ENCODE data around the gene TJP2. TPM values are rescaled to one million over a fixed set of nuclear protein-coding genes. Genes with fewer than 3 reads are reported as not detected.

The TJP2 gene
- total RNA-seq, 1 experiment from 2014 or later: 155 TPM

DNA sequence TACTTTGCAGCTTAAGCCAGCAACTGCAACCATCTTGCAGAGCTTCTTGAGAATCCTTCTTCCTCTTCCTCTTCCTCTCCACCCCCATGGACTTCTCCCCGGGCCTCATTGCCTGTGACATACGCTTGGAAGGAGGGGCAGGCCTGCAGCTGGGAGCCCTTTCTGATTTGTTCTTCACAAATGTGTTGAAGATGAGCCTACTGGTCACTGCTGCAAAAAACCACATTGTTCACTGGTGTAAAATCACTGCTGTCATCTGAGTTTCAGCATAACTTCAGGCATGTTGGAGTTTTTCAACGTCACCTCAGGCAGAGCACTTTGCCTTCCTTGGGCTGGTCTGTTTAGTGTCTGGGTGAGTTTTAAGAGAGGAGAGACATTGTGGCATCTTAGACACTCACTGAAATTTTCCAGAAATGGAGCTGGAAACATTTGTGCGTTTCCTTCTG is 7.9 kb downstream of the TJP2 start:
- ChIA-PET POLR2A (no interaction called here), CTCF (interaction anchor here (0.6 to 1.6 kb wide), 5 partner anchors 11 to 41 kb away, joined by 3 to 6 read pairs (median 4); no protein-coding TSS in a partner anchor)
- ATAC-seq: no peak
- H3K27me3 Mint-ChIP-seq (ENCODE audit: low read depth): no peaks in the 10 kb centered on the region
- H3K4me3 Mint-ChIP-seq: no peak overlapping the region
- H3K27ac Mint-ChIP-seq: peak overlapping the region; percentile 52
- H3K9me3 Mint-ChIP-seq: peaks cover 3% of the 10 kb centered on the region; the same call in 1 of the 2 replicates
- H3K36me3 Mint-ChIP-seq: peaks cover 22% of the 10 kb centered on the region
- TF ChIP-seq, protein P1, sequence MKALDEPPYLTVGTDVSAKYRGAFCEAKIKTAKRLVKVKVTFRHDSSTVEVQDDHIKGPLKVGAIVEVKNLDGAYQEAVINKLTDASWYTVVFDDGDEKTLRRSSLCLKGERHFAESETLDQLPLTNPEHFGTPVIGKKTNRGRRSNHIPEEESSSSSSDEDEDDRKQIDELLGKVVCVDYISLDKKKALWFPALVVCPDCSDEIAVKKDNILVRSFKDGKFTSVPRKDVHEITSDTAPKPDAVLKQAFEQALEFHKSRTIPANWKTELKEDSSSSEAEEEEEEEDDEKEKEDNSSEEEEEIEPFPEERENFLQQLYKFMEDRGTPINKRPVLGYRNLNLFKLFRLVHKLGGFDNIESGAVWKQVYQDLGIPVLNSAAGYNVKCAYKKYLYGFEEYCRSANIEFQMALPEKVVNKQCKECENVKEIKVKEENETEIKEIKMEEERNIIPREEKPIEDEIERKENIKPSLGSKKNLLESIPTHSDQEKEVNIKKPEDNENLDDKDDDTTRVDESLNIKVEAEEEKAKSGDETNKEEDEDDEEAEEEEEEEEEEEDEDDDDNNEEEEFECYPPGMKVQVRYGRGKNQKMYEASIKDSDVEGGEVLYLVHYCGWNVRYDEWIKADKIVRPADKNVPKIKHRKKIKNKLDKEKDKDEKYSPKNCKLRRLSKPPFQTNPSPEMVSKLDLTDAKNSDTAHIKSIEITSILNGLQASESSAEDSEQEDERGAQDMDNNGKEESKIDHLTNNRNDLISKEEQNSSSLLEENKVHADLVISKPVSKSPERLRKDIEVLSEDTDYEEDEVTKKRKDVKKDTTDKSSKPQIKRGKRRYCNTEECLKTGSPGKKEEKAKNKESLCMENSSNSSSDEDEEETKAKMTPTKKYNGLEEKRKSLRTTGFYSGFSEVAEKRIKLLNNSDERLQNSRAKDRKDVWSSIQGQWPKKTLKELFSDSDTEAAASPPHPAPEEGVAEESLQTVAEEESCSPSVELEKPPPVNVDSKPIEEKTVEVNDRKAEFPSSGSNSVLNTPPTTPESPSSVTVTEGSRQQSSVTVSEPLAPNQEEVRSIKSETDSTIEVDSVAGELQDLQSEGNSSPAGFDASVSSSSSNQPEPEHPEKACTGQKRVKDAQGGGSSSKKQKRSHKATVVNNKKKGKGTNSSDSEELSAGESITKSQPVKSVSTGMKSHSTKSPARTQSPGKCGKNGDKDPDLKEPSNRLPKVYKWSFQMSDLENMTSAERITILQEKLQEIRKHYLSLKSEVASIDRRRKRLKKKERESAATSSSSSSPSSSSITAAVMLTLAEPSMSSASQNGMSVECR (CRISPR knock-in tag; IDR thresholded peaks at IDR 0.05; ENCODE audit: borderline replicate concordance): no peak
- TF ChIP-seq ZNF138 (CRISPR knock-in tag; conservative IDR thresholded peaks at IDR 0.05) (no peak), ETV6 (CRISPR knock-in tag; IDR thresholded peaks at IDR 0.05) (no peak), NR2C2 (CRISPR knock-in tag; IDR thresholded peaks at IDR 0.05) (no peak), TCF7 (CRISPR knock-in tag; IDR thresholded peaks at IDR 0.05; ENCODE audit: low read depth) (no peak), GABPB1 (CRISPR knock-in tag; IDR thresholded peaks at IDR 0.05) (no peak), SOX15 (CRISPR knock-in tag; IDR thresholded peaks at IDR 0.05) (no peak), TEAD1 (CRISPR knock-in tag; IDR thresholded peaks at IDR 0.05) (no peak), ZNF423 (CRISPR knock-in tag; IDR thresholded peaks at IDR 0.05) (no peak), IRF2 (CRISPR knock-in tag; IDR thresholded peaks at IDR 0.05; ENCODE audit: borderline replicate concordance, low read depth) (no peak), NR3C1 (CRISPR knock-in tag; conservative IDR thresholded peaks at IDR 0.05; ENCODE audit: low read depth) (no peak)
- TF ChIP-seq, protein P2, sequence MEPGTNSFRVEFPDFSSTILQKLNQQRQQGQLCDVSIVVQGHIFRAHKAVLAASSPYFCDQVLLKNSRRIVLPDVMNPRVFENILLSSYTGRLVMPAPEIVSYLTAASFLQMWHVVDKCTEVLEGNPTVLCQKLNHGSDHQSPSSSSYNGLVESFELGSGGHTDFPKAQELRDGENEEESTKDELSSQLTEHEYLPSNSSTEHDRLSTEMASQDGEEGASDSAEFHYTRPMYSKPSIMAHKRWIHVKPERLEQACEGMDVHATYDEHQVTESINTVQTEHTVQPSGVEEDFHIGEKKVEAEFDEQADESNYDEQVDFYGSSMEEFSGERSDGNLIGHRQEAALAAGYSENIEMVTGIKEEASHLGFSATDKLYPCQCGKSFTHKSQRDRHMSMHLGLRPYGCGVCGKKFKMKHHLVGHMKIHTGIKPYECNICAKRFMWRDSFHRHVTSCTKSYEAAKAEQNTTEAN (CRISPR knock-in tag; IDR thresholded peaks at IDR 0.05): no peak
- TF ChIP-seq, protein P3, sequence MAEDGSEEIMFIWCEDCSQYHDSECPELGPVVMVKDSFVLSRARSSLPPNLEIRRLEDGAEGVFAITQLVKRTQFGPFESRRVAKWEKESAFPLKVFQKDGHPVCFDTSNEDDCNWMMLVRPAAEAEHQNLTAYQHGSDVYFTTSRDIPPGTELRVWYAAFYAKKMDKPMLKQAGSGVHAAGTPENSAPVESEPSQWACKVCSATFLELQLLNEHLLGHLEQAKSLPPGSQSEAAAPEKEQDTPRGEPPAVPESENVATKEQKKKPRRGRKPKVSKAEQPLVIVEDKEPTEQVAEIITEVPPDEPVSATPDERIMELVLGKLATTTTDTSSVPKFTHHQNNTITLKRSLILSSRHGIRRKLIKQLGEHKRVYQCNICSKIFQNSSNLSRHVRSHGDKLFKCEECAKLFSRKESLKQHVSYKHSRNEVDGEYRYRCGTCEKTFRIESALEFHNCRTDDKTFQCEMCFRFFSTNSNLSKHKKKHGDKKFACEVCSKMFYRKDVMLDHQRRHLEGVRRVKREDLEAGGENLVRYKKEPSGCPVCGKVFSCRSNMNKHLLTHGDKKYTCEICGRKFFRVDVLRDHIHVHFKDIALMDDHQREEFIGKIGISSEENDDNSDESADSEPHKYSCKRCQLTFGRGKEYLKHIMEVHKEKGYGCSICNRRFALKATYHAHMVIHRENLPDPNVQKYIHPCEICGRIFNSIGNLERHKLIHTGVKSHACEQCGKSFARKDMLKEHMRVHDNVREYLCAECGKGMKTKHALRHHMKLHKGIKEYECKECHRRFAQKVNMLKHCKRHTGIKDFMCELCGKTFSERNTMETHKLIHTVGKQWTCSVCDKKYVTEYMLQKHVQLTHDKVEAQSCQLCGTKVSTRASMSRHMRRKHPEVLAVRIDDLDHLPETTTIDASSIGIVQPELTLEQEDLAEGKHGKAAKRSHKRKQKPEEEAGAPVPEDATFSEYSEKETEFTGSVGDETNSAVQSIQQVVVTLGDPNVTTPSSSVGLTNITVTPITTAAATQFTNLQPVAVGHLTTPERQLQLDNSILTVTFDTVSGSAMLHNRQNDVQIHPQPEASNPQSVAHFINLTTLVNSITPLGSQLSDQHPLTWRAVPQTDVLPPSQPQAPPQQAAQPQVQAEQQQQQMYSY (CRISPR knock-in tag; IDR thresholded peaks at IDR 0.05): no peak
- TF ChIP-seq, protein P4, sequence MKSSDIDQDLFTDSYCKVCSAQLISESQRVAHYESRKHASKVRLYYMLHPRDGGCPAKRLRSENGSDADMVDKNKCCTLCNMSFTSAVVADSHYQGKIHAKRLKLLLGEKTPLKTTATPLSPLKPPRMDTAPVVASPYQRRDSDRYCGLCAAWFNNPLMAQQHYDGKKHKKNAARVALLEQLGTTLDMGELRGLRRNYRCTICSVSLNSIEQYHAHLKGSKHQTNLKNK (CRISPR knock-in tag; IDR thresholded peaks at IDR 0.05): no peak
- TF ChIP-seq, protein P5, sequence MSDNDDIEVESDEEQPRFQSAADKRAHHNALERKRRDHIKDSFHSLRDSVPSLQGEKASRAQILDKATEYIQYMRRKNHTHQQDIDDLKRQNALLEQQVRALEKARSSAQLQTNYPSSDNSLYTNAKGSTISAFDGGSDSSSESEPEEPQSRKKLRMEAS (CRISPR knock-in tag; IDR thresholded peaks at IDR 0.05): no peak
- TF ChIP-seq, protein P6, sequence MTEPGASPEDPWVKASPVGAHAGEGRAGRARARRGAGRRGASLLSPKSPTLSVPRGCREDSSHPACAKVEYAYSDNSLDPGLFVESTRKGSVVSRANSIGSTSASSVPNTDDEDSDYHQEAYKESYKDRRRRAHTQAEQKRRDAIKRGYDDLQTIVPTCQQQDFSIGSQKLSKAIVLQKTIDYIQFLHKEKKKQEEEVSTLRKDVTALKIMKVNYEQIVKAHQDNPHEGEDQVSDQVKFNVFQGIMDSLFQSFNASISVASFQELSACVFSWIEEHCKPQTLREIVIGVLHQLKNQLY (CRISPR knock-in tag; IDR thresholded peaks at IDR 0.05): no peak
- TF ChIP-seq, protein P7, sequence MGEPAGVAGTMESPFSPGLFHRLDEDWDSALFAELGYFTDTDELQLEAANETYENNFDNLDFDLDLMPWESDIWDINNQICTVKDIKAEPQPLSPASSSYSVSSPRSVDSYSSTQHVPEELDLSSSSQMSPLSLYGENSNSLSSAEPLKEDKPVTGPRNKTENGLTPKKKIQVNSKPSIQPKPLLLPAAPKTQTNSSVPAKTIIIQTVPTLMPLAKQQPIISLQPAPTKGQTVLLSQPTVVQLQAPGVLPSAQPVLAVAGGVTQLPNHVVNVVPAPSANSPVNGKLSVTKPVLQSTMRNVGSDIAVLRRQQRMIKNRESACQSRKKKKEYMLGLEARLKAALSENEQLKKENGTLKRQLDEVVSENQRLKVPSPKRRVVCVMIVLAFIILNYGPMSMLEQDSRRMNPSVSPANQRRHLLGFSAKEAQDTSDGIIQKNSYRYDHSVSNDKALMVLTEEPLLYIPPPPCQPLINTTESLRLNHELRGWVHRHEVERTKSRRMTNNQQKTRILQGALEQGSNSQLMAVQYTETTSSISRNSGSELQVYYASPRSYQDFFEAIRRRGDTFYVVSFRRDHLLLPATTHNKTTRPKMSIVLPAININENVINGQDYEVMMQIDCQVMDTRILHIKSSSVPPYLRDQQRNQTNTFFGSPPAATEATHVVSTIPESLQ (CRISPR knock-in tag; IDR thresholded peaks at IDR 0.05): no peak
- TF ChIP-seq, protein P8, sequence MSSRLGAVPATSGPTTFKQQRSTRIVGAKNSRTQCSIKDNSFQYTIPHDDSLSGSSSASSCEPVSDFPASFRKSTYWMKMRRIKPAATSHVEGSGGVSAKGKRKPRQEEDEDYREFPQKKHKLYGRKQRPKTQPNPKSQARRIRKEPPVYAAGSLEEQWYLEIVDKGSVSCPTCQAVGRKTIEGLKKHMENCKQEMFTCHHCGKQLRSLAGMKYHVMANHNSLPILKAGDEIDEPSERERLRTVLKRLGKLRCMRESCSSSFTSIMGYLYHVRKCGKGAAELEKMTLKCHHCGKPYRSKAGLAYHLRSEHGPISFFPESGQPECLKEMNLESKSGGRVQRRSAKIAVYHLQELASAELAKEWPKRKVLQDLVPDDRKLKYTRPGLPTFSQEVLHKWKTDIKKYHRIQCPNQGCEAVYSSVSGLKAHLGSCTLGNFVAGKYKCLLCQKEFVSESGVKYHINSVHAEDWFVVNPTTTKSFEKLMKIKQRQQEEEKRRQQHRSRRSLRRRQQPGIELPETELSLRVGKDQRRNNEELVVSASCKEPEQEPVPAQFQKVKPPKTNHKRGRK (CRISPR knock-in tag; IDR thresholded peaks at IDR 0.05; ENCODE audit: borderline replicate concordance): no peak
- TF ChIP-seq, protein P9, sequence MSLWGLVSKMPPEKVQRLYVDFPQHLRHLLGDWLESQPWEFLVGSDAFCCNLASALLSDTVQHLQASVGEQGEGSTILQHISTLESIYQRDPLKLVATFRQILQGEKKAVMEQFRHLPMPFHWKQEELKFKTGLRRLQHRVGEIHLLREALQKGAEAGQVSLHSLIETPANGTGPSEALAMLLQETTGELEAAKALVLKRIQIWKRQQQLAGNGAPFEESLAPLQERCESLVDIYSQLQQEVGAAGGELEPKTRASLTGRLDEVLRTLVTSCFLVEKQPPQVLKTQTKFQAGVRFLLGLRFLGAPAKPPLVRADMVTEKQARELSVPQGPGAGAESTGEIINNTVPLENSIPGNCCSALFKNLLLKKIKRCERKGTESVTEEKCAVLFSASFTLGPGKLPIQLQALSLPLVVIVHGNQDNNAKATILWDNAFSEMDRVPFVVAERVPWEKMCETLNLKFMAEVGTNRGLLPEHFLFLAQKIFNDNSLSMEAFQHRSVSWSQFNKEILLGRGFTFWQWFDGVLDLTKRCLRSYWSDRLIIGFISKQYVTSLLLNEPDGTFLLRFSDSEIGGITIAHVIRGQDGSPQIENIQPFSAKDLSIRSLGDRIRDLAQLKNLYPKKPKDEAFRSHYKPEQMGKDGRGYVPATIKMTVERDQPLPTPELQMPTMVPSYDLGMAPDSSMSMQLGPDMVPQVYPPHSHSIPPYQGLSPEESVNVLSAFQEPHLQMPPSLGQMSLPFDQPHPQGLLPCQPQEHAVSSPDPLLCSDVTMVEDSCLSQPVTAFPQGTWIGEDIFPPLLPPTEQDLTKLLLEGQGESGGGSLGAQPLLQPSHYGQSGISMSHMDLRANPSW (CRISPR knock-in tag; conservative IDR thresholded peaks at IDR 0.05; ENCODE audit: low read depth): no peak
- DNase-seq (ENCODE audit: low spot score): no peak
- peaks cover 42% of the 10 kb centered on the region for H3K4me1 Mint-ChIP-seq
